HG02981 (cell line): ENCODE results near the gene ANKRD2.
"Not testable (repeated sequence)": the region's sequence is repeated elsewhere in the genome, so short reads cannot be mapped to it uniquely, and the experiment has no call there.

Source experiments
- ATAC-seq: cut with Tn5 transposase; IDR thresholded peaks from one replicate; pipeline ENCODE4 v1.9.1; 2021; ENCODE audit warnings: mild to moderate bottlenecking, moderate library complexity; ENCODE audit not compliant: unreplicated experiment

Gene ANKRD2

GRCh38 chr10:97570789-97571471 is 1.6 kb upstream of the ANKRD2 start:
- no peak for ATAC-seq

- ATAC-seq = no peak
Measured at GRCh38 chr10:97571622-97572021, 957 bp upstream of the ANKRD2 start.

- no peak for ATAC-seq
Measured at GRCh38 chr10:97573021-97573420, 442 bp downstream of the ANKRD2 start.

GRCh38 chr10:97573672-97574071 is 1.1 kb downstream of the ANKRD2 start:
- no peak for ATAC-seq

GRCh38 chr10:97574374-97575126 is 2.0 kb downstream of the ANKRD2 start:
- ATAC-seq = no peak

GRCh38 chr10:97575127-97575668 is 2.6 kb downstream of the ANKRD2 start:
- no peak for ATAC-seq

GRCh38 chr10:97576487-97576886 is 3.9 kb downstream of the ANKRD2 start:
- not testable (repeated sequence) for ATAC-seq

GRCh38 chr10:97577701-97578100 is 5.1 kb downstream of the ANKRD2 start:
- ATAC-seq = no peak

- no peak for ATAC-seq
Measured at GRCh38 chr10:97578171-97578844, 5.7 kb downstream of the ANKRD2 start.

- ATAC-seq = no peak
Measured at GRCh38 chr10:97580421-97581367, 8.1 kb downstream of the ANKRD2 start.

GRCh38 chr10:97582169-97582568 is 9.6 kb downstream of the ANKRD2 start:
- no peak for ATAC-seq

GRCh38 chr10:97583476-97583875 is 10.9 kb downstream of the ANKRD2 start:
- no peak for ATAC-seq

- peak; percentile 71 for ATAC-seq
Measured at GRCh38 chr10:97584060-97584797, 11.7 kb downstream of the ANKRD2 start, which contains the start of gene HOGA1. TSS of gene HOGA1 (plus strand) at chr10:97584389. CDS start at chr10:97584704, 315 bp downstream.

GRCh38 chr10:97584798-97585438 is 12.3 kb downstream of the ANKRD2 start:
- no peak for ATAC-seq

- ATAC-seq = no peak
Measured at GRCh38 chr10:97585439-97585811, 12.8 kb downstream of the ANKRD2 start.

GRCh38 chr10:97587183-97587582 is 14.6 kb downstream of the ANKRD2 start:
- ATAC-seq = no peak

GRCh38 chr10:97589479-97589878 is 16.9 kb downstream of the ANKRD2 start, which contains the start of gene C10orf62:
TSS of gene C10orf62 (plus strand) at chr10:97589721. CDS start at chr10:97589898, 177 bp downstream.
- ATAC-seq = no peak

- ATAC-seq = no peak
Measured at GRCh38 chr10:97590082-97590747, 17.6 kb downstream of the ANKRD2 start.
